GM12875 (cell line): ENCODE measurements around the gene PON2.

Source experiments
- H3K4me3 ChIP-seq: one replicate; pipeline ENCODE4 v1.5.1; 2011; ENCODE audit warnings: low read depth, low read length, control low read depth
- CTCF ChIP-seq: IDR thresholded peaks from 2 replicates; pipeline ENCODE4 v1.5.1; 2011; ENCODE audit warnings: low read depth, mild to moderate bottlenecking, control low read depth, inconsistent platforms, low read length, moderate library complexity, borderline replicate concordance; ENCODE audit not compliant: insufficient read depth

PON2 gene

DNA sequence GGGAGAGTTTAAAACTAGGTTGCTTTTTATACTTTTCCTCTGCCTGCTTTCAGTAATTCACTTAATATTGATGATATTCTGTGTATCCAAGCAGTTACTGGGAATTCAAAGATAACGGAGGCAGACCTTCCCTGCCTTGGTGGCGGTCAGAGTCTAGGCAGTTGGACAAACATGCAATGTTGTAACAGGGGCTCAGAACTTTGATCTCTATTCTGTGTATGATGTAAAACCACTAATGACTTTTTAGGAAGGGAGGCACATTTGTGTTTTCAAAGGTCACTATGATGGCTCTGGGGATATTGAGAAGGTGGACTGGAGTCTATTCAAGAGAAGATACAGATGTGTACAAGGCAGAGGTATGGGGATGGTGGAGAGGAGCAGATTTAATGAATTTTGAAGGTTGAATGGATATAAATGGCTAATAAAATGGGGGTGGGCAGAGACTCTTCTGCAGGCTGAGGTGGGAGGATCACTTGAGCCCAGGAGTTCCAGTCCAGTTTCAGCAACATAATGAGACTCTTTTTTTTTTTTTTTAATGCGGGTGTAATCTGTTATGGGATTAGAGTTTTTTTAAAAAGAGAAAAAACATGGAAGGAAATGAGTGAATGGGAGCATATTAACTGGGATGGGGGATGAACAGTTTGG lies 5.7 kb upstream of the PON2 start:
- no peak overlapping the region for H3K4me3 ChIP-seq
- no peak for TF ChIP-seq CTCF

DNA sequence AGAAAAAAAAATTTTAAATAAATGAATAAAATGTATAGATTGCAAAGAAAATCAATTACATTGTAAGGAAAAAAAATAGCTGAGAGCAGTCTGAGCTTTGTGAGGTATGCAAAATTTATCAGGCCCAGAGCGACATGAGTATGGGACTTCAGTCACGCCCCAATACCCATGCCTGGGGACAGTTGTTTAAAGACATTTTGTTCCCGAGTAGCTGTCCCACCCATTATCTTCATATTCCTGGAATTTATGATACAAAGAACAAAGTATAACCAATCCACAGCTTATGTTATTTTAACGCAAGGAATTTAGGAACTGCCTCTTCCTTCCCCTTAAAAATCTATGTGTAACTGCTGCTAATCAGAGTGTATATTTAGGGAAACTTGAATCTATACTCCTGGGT lies 1.6 kb upstream of the PON2 start:
- H3K4me3 ChIP-seq, result no peak overlapping the region
- TF ChIP-seq CTCF, result no peak

DNA sequence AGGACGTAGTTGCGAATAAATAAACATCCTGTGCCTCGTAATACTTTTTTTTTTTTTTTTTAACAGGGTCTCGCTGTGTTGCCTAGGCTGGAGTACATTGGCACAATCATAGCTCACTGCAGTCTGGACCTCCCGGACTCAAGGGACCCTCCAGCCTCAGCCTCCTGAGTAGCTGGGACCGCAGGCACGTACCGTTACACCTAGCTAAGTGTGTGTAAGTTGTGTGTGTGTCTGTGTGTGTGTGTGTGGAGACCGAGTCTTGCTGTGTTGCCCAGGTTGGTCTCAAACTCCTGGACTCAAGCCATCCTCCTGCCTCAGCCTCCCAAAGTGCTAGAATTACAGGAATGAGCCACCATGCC lies 573 bp upstream of the PON2 start:
- no peak overlapping the region for H3K4me3 ChIP-seq
- no peak for TF ChIP-seq CTCF

- peak overlapping the region; percentile 58 for H3K4me3 ChIP-seq
- no peak for TF ChIP-seq CTCF
These were observed 774 bp downstream of the PON2 start for GRCh38 chr7:95433952-95434556.

GRCh38 chr7:95433129-95433528 lies 1.7 kb downstream of the PON2 start:
- H3K4me3 ChIP-seq, result no peak overlapping the region
- no peak for TF ChIP-seq CTCF

- H3K4me3 ChIP-seq, result no peak overlapping the region
- TF ChIP-seq CTCF, result no peak
These were observed 2.2 kb downstream of the PON2 start for GRCh38 chr7:95432606-95433005.

- TF ChIP-seq CTCF, result no peak
- no peak overlapping the region for H3K4me3 ChIP-seq
These were observed 4.0 kb downstream of the PON2 start for GRCh38 chr7:95430864-95431263.
